Hepatocyte (in vitro differentiated cells): Measurements from ENCODE around the gene POLQ.

Source experiments
- EZH2 ChIP-seq: fragments of 200-600 bp; sonication (generic); IDR thresholded peaks from 2 replicates; pipeline ENCODE4 v1.6.1; 2016; ENCODE audit warnings: antibody characterized with exemption, mild to moderate bottlenecking, borderline replicate concordance
- EZH2phosphoT487 ChIP-seq: fragments of 200-600 bp; sonication (generic); IDR thresholded peaks from one replicate; pipeline ENCODE4 v1.6.1; 2018; ENCODE audit warnings: antibody characterized with exemption, mild to moderate bottlenecking, low read depth, moderate library complexity; ENCODE audit not compliant: unreplicated experiment, severe bottlenecking
- TF ChIP-seq, protein P1 (sequence below): fragments of 200-600 bp; sonication (generic); IDR thresholded peaks from 2 replicates; pipeline ENCODE4 v1.5.1; 2016; ENCODE audit warnings: antibody characterized with exemption, mild to moderate bottlenecking; ENCODE audit not compliant: poor library complexity

DNA sequence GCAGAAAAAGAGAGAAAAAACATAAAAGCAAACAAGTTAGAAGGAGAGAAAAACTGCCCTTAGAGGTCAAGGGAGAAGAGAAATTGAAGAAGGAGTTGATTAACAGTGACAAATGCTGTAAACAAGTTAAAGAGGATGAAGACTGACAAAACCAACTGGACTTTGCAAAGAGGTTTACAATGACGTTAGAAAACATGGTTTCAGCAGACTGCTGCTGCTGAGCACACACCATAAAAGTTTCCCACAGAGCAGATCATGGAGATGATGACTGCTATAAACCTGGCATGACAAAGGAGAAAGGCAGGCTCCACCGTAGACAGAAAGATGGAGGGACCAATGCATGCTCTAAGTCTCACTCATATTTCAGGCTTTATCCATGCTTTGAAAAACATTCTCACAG, 78.7 kb downstream of the POLQ start:
- TF ChIP-seq, protein P1, sequence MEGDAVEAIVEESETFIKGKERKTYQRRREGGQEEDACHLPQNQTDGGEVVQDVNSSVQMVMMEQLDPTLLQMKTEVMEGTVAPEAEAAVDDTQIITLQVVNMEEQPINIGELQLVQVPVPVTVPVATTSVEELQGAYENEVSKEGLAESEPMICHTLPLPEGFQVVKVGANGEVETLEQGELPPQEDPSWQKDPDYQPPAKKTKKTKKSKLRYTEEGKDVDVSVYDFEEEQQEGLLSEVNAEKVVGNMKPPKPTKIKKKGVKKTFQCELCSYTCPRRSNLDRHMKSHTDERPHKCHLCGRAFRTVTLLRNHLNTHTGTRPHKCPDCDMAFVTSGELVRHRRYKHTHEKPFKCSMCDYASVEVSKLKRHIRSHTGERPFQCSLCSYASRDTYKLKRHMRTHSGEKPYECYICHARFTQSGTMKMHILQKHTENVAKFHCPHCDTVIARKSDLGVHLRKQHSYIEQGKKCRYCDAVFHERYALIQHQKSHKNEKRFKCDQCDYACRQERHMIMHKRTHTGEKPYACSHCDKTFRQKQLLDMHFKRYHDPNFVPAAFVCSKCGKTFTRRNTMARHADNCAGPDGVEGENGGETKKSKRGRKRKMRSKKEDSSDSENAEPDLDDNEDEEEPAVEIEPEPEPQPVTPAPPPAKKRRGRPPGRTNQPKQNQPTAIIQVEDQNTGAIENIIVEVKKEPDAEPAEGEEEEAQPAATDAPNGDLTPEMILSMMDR: no peak
- no peak for TF ChIP-seq EZH2
- no peak for TF ChIP-seq EZH2phosphoT487
